ENCODE data around the gene SDS.
"Not testable (repeated sequence)": the region's sequence is repeated elsewhere in the genome, so short reads cannot be mapped to it uniquely, and the experiment has no call there.

Gene SDS

GRCh38 chr12:113374823-113375428, 28.8 kb downstream of the SDS start:
- no peak for DNase-seq (ENCODE audit: low spot score)

GRCh38 chr12:113373969-113374368, 29.7 kb downstream of the SDS start:
- DNase-seq (ENCODE audit: low spot score): no peak

- DNase-seq (ENCODE audit: low spot score): no peak
Measured at GRCh38 chr12:113373440-113373839, 30.2 kb downstream of the SDS start.

- no peak for DNase-seq (ENCODE audit: low spot score)
Measured at GRCh38 chr12:113372371-113372770, 31.3 kb downstream of the SDS start.

- no peak for DNase-seq (ENCODE audit: low spot score)
Measured at GRCh38 chr12:113371808-113372207, 31.9 kb downstream of the SDS start.

- DNase-seq (ENCODE audit: low spot score): no peak
Measured at GRCh38 chr12:113370923-113371682, 32.6 kb downstream of the SDS start.

- no peak for DNase-seq (ENCODE audit: low spot score)
Measured at GRCh38 chr12:113369391-113369985, 34.2 kb downstream of the SDS start.

GRCh38 chr12:113368331-113368730, 35.4 kb downstream of the SDS start:
- DNase-seq (ENCODE audit: low spot score): no peak

GRCh38 chr12:113366827-113367226, 36.9 kb downstream of the SDS start:
- no peak for DNase-seq (ENCODE audit: low spot score)

- no peak for DNase-seq (ENCODE audit: low spot score)
Measured at GRCh38 chr12:113365639-113366395, 37.9 kb downstream of the SDS start.

GRCh38 chr12:113364698-113365097, 39.0 kb downstream of the SDS start:
- no peak for DNase-seq (ENCODE audit: low spot score)

GRCh38 chr12:113361574-113362370, 41.9 kb downstream of the SDS start:
- no peak for DNase-seq (ENCODE audit: low spot score)

- DNase-seq (ENCODE audit: low spot score): no peak
Measured at GRCh38 chr12:113359939-113360748, 43.5 kb downstream of the SDS start.

GRCh38 chr12:113359133-113359938, 44.4 kb downstream of the SDS start:
- DNase-seq (ENCODE audit: low spot score): no peak

- peak; percentile 91 for DNase-seq (ENCODE audit: low spot score)
Measured at GRCh38 chr12:113358381-113359132, 45.1 kb downstream of the SDS start, which contains the start of gene PLBD2. PLBD2 (plus strand) TSS chr12:113358587; CDS start chr12:113358601, 14 bp downstream.

GRCh38 chr12:113354192-113354591, 49.5 kb downstream of the SDS start:
- DNase-seq (ENCODE audit: low spot score): not testable (repeated sequence)

- DNase-seq (ENCODE audit: low spot score): no peak
Measured at GRCh38 chr12:113351089-113351488, 52.6 kb downstream of the SDS start.

GRCh38 chr12:113348849-113349536, 54.7 kb downstream of the SDS start:
- DNase-seq (ENCODE audit: low spot score): no peak

GRCh38 chr12:113347892-113348291, 55.8 kb downstream of the SDS start:
- DNase-seq (ENCODE audit: low spot score): no peak
